ENCODE results near the gene NDUFS7. TPM values are rescaled to one million over a fixed set of nuclear protein-coding genes. Genes with fewer than 3 reads are reported as not detected.

The NDUFS7 gene
- total and polyA plus RNA-seq, 10 of the 15 experiments (the other 5 are each of a cell fraction or from before 2014, with no cell fraction given): 5.1 to 282 (median 92.9) TPM

DNA sequence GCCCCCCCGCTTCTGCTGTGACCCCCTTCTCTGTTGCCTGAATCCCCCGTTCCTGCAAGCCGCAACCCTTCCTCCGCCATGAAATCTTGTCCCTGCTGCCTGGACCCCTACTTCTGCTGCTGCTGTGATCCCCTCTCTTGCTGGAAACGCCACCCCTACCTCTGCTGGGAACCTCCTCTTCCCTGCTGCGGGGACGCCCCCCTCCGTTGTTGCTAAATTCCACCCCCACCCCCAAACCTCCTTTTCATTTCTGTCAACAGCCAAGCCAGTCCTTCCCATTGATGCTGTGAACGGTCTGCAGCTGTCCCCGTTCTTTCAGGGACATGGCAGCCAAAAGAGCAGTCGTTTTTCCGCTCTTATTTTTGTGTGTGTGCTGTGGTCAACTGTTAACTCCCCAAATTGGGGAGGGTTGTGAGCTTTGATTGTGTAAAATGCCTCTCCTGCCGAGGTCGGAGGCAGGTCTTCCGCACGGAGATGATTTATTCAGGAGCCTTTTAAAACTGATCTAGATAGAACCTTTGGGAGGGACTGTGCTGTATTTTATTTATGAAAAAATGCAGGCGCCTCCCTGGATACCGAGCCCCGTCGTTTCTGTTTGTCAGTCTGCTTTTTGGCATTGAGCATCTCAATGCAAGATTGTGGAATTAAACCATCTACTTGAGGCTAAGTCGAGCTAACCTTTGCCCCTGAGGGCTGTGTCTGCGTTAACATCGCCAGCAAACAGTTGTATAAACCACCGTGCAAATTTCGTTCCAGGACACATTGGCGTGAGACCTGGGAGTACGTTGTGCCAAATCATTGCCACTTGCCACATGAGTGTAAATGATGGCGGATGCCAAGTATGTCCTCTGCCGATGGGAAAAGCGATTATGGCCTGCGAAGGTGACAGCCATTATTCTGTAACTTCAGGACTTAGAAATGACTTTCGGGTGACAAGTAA is 27.9 kb upstream of the NDUFS7 start:
- RAD21 ChIA-PET (ENCODE audit: unreplicated experiment): no interaction called here
- Histone ChIP-seq H3K9me3 (replicated peaks; ENCODE audit: control insufficient read depth, insufficient read depth, low read length) (no peaks in the 10 kb centered on the region), H3K4me2 (ENCODE audit: control insufficient read depth, insufficient read depth) (peak overlapping the region; percentile 97), H3K36me3 (ENCODE audit: control insufficient read depth in 2 of 2, insufficient read depth in 2 of 2, low read length in 1 of 2) (peaks cover 2 to 5% of the 10 kb centered on the region in 2 experiments; a peak in 2 of 4 replicates), H3K4me3 (peak overlapping the region; percentile 90), H4K20me1 (ENCODE audit: control insufficient read depth, insufficient read depth) (no peaks in the 10 kb centered on the region; the same call in 1 of the 2 replicates), H2AFZ (ENCODE audit: control insufficient read depth, low read depth, low read length) (no peak overlapping the region; the same call in 1 of the 2 replicates), H3K9ac (ENCODE audit: control insufficient read depth, insufficient read depth, low read length) (peak overlapping the region; percentile 66), H3K27ac (ENCODE audit: control insufficient read depth, insufficient read depth) (no peak overlapping the region), H3K27me3 (replicated peaks in 1 of 2; ENCODE audit: control insufficient read depth in 2 of 2, insufficient read depth in 2 of 2, low read length in 1 of 2) (no peaks in the 10 kb centered on the region), H3K79me2 (ENCODE audit: control insufficient read depth, insufficient read depth, low read length) (peaks cover 9% of the 10 kb centered on the region), H3K4me1 (ENCODE audit: control insufficient read depth, insufficient read depth, low read length) (peaks cover 6% of the 10 kb centered on the region; the same call in 1 of the 2 replicates)
- 63% methylated on average over 32 of the region's 32 CpGs for WGBS (ENCODE audit: insufficient coverage, insufficient replicate concordance, low lambda C conversion rate, missing lambda C conversion rate)
- TF ChIP-seq, protein P1, sequence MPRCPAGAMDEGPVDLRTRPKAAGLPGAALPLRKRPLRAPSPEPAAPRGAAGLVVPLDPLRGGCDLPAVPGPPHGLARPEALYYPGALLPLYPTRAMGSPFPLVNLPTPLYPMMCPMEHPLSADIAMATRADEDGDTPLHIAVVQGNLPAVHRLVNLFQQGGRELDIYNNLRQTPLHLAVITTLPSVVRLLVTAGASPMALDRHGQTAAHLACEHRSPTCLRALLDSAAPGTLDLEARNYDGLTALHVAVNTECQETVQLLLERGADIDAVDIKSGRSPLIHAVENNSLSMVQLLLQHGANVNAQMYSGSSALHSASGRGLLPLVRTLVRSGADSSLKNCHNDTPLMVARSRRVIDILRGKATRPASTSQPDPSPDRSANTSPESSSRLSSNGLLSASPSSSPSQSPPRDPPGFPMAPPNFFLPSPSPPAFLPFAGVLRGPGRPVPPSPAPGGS (IDR thresholded peaks at IDR 0.05; ENCODE audit: borderline replicate concordance, insufficient read depth, low read depth, low read length, poor library complexity, severe bottlenecking): no peak
- TF ChIP-seq, protein P2, sequence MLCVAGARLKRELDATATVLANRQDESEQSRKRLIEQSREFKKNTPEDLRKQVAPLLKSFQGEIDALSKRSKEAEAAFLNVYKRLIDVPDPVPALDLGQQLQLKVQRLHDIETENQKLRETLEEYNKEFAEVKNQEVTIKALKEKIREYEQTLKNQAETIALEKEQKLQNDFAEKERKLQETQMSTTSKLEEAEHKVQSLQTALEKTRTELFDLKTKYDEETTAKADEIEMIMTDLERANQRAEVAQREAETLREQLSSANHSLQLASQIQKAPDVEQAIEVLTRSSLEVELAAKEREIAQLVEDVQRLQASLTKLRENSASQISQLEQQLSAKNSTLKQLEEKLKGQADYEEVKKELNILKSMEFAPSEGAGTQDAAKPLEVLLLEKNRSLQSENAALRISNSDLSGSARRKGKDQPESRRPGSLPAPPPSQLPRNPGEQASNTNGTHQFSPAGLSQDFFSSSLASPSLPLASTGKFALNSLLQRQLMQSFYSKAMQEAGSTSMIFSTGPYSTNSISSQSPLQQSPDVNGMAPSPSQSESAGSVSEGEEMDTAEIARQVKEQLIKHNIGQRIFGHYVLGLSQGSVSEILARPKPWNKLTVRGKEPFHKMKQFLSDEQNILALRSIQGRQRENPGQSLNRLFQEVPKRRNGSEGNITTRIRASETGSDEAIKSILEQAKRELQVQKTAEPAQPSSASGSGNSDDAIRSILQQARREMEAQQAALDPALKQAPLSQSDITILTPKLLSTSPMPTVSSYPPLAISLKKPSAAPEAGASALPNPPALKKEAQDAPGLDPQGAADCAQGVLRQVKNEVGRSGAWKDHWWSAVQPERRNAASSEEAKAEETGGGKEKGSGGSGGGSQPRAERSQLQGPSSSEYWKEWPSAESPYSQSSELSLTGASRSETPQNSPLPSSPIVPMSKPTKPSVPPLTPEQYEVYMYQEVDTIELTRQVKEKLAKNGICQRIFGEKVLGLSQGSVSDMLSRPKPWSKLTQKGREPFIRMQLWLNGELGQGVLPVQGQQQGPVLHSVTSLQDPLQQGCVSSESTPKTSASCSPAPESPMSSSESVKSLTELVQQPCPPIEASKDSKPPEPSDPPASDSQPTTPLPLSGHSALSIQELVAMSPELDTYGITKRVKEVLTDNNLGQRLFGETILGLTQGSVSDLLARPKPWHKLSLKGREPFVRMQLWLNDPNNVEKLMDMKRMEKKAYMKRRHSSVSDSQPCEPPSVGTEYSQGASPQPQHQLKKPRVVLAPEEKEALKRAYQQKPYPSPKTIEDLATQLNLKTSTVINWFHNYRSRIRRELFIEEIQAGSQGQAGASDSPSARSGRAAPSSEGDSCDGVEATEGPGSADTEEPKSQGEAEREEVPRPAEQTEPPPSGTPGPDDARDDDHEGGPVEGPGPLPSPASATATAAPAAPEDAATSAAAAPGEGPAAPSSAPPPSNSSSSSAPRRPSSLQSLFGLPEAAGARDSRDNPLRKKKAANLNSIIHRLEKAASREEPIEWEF (IDR thresholded peaks at IDR 0.05; ENCODE audit: insufficient replicate concordance, low read depth, low read length): no peak
- TF ChIP-seq CREM (IDR thresholded peaks at IDR 0.05; ENCODE audit: low read depth): no peak
- TF ChIP-seq RAD51 (IDR thresholded peaks at IDR 0.05): no peak
- TF ChIP-seq, protein P3, sequence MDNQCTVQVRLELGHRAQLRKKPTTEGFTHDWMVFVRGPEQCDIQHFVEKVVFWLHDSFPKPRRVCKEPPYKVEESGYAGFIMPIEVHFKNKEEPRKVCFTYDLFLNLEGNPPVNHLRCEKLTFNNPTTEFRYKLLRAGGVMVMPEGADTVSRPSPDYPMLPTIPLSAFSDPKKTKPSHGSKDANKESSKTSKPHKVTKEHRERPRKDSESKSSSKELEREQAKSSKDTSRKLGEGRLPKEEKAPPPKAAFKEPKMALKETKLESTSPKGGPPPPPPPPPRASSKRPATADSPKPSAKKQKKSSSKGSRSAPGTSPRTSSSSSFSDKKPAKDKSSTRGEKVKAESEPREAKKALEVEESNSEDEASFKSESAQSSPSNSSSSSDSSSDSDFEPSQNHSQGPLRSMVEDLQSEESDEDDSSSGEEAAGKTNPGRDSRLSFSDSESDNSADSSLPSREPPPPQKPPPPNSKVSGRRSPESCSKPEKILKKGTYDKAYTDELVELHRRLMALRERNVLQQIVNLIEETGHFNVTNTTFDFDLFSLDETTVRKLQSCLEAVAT (IDR thresholded peaks at IDR 0.05): no peak
- TF ChIP-seq BHLHE40 (IDR thresholded peaks at IDR 0.05; ENCODE audit: borderline replicate concordance in 1 of 2, low read depth in 2 of 2, low read length in 1 of 2): no peak
- no peak for TF ChIP-seq MEF2B (IDR thresholded peaks at IDR 0.05; ENCODE audit: partially characterized antibody, poor library complexity, severe bottlenecking)
- TF ChIP-seq MXI1 (IDR thresholded peaks at IDR 0.05; ENCODE audit: low read depth, low read length): no peak
- no peak for TF ChIP-seq POU2F2 (IDR thresholded peaks at IDR 0.05; ENCODE audit: borderline replicate concordance, low read depth, low read length)
- CTCF ChIA-PET: no interaction called here
- in situ Hi-C loops (cut with MboI) (no loop called here), intact Hi-C loops (cut with micrococcal nuclease; ENCODE audit: unreplicated experiment) (no loop called here)
- DNase-seq (ENCODE audit: low read depth, low spot score): no peak
- ATAC-seq: no peak
- no peak for FAIRE-seq
- SMC1A ChIA-PET (ENCODE audit: uncharacterized antibody, unreplicated experiment): no interaction called here
- BruUV-seq (replicated peaks): no TSS peak
- POLR2A ChIA-PET: interaction anchor here (0.7 to 1.4 kb wide), 2 partner anchors 17 to 87 kb away, joined by 4 read pairs; partner anchors contain the start of gene CIRBP

Data from GM12878 (cell line).